SW 1271 (cell line): ENCODE results near the gene WDR76.
"Not testable (repeated sequence)": the region's sequence is repeated elsewhere in the genome, so short reads cannot be mapped to it uniquely, and the experiment has no call there.

Experiments
- DNase-seq, 2 experiments: peaks; one replicate each; lab custom pipeline; 2025; lab: John Stamatoyannopoulos, UW

The WDR76 gene

GRCh38 chr15:43821505-43821904, 5.3 kb upstream of the WDR76 start:
- DNase-seq = no peak

GRCh38 chr15:43824302-43825246, 2.2 kb upstream of the WDR76 start, which contains the start of gene MFAP1:
TSS of gene MFAP1 (minus strand) at chr15:43824690. CDS start at chr15:43824569, 121 bp downstream.
- DNase-seq = peak; percentile 88 to 96

- DNase-seq = not testable (repeated sequence)
Measured at GRCh38 chr15:43825305-43825704, 1.5 kb upstream of the WDR76 start.

GRCh38 chr15:43826029-43826507, 734 bp upstream of the WDR76 start:
- DNase-seq = no peak

- no peak for DNase-seq
Measured at GRCh38 chr15:43828061-43828657, 1.4 kb downstream of the WDR76 start.

- not testable (repeated sequence) for DNase-seq
Measured at GRCh38 chr15:43829951-43830540, 3.2 kb downstream of the WDR76 start.

GRCh38 chr15:43830691-43831275, 4.0 kb downstream of the WDR76 start:
- DNase-seq = not testable (repeated sequence)

- not testable (repeated sequence) for DNase-seq
Measured at GRCh38 chr15:43831519-43832052, 4.8 kb downstream of the WDR76 start.

- not testable (repeated sequence) for DNase-seq
Measured at GRCh38 chr15:43832485-43832884, 5.7 kb downstream of the WDR76 start.

- no peak for DNase-seq
Measured at GRCh38 chr15:43845421-43845820, 18.6 kb downstream of the WDR76 start.

- DNase-seq = no peak
Measured at GRCh38 chr15:43851251-43851650, 24.4 kb downstream of the WDR76 start.

- DNase-seq = no peak
Measured at GRCh38 chr15:43852607-43853006, 25.8 kb downstream of the WDR76 start.

- no peak for DNase-seq
Measured at GRCh38 chr15:43854801-43855200, 28.0 kb downstream of the WDR76 start.

- no peak for DNase-seq
Measured at GRCh38 chr15:43859546-43859945, 32.7 kb downstream of the WDR76 start.

GRCh38 chr15:43866636-43867035, 39.8 kb downstream of the WDR76 start:
- DNase-seq = not testable (repeated sequence)

- DNase-seq = no peak
Measured at GRCh38 chr15:43867096-43867495, 40.3 kb downstream of the WDR76 start.

GRCh38 chr15:43868406-43868805, 41.6 kb downstream of the WDR76 start:
- no peak for DNase-seq

- no peak for DNase-seq
Measured at GRCh38 chr15:43871835-43872234, 45.0 kb downstream of the WDR76 start.

GRCh38 chr15:43872416-43873020, 45.7 kb downstream of the WDR76 start:
- DNase-seq = peak; percentile 5 to 40

- DNase-seq = no peak
Measured at GRCh38 chr15:43873651-43874050, 46.8 kb downstream of the WDR76 start.

- DNase-seq = no peak
Measured at GRCh38 chr15:43876872-43877271, 50.1 kb downstream of the WDR76 start.
